ENCODE results near the gene MTMR3.
"Not testable (repeated sequence)": the region's sequence is repeated elsewhere in the genome, so short reads cannot be mapped to it uniquely, and the experiment has no call there.

The MTMR3 gene

DNA sequence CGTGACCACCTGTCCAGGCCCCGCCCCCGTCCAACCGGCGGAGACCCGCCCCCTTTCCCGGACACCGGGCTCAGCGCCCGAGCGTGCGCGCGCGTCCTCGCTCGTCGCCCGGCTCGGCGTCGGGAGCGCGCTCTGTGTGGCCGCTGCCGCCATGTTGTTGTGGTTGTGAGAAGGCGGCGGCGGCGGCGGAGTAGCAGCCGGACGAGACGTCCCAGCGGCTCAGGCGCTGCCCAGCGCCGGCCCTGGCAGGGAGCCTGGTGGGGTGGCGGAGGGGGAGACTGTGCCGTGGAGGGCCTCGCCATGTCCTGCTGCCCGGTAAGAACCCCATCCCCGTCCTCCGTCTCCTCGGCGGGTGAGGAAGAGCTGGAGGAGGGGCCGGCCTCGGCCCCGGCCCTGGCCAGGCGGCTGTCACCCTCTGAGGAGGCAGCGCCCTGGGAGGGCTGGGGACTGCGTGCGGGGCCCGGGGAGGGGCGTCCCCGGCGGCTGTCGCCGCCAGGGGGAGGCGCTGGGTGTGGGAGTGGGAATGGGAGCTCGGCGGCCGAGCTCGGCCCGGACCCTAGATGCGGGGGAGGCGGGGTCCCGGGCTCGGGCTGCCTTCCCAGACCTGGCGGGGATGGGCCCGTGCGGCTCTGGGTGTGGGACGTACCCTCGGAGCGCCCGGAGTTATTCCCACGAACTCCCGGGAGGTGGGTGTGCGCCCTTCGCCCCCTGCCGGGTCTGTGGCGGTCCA is at the start of gene MTMR3:
Gene MTMR3 (plus strand): TSS at position 130 of the 730 bp plus-strand sequence. CDS start 87,886 bp downstream, outside the sequence.
- peak; percentile 63 for DNase-seq (ENCODE audit: low spot score)

DNA sequence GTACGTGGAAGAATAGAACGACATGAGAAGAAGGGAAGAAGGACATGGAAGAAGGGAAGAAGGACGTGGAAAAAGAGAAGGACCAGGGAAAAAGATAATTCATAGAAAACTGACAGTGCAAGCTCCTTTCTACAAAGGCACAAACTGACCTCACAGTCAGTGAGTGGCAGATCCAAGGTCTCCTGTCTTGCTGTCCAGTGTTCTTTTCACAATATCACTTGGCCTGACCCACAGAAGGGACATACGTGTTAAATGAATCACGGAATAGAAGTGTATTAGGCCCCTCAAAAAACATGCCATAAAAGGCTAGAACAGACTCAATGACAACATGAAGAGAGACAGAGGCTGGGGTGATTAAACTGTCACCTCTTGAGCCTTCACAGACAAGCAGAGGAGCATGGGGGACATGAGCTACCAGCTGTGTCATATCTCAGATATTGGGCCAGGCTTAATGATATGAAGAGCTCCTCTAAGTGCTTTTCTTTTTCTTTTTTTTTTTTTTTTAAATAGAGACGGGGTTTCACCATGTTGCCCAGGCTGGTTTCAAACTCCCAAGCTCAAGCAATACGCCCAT is 49.5 kb upstream of the MTMR3 start:
- no peak for DNase-seq (ENCODE audit: low spot score)

DNA sequence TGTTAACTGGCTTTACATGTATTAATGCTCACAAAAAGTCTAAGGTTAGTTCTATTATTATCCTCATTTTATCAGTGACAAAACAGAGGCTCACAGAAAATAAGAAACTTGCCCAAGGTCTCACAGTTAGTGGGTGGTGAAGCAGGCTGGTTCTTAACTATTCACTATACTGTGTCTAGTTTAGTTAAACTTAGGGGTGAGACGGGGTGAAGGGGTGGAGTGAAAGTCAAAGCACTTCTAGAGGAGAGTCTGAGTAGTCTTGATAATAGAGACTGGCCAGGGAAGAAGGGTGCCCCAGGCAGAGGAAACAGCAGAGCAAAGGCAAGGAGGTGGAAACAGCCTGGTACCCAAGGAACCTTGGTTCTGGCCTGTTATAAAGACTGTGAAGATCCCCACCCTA is 48.9 kb upstream of the MTMR3 start:
- DNase-seq (ENCODE audit: low spot score) = no peak

DNA sequence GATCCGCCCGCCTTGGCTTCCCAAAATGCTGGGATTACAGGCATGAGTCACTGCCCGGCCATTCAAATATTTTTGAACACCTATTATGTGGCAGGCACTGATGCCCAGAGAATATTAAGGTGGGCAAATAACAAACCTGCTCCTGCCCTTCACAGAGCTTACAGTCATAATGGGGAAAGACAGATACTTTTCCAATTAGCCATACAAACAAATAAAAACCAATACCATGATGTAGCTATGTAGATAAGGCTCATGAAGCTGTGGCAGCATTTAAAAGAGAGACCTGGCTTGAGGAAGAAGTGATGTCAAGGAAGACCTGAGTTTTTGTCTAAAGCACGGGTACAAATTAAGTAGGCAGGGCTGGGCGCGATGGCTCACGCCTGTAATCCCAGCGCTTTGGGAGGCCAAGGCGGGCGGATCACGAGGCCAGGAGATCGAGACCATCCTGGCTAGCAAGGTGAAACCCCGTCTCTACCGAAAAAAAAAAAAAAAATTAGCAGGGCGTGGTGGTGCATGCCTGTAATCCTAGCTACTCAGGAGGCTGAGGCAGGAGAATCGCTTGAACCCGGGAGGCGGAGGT is 46.1 kb upstream of the MTMR3 start:
- DNase-seq (ENCODE audit: low spot score) = not testable (repeated sequence)

DNA sequence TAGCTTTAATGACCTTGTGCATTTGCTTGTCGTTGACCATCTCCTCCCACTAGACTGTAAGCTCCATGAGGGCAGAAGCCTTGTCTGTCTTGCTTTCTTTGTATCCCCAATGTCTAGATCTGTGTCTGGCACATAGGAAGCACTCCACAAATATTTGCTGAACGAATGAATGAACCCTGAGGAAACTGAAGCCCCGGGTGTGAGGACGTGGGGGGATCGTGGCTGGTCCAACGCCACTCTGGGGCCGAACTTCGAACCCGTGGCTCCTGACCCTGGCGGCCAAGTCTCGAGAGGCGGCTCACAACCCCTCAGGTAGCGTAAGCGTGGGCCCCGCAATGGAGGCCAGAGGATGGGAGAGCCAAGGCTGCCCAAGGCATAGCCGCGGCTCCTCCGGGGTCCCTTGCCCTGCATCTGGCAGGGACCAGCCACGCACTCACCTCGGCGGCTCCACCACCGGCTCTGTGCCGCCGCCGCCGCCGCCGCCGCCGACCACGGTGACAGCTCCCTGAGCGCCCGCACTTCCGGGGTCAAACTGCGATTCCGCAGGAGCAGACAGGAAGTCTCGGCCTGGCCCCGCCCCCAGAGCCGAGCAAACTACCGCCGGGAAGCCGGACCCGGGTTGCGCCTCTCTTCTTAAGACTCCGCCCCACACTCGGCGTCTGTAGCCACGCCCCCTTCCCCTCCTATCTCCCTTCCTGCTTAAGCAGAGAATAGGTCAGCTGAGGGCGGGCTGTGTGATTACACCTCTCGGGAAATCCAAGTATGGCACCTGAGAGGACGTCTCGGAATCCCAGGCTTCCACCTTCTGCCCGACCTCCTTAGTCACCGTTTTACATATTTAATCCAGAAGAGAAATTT is 45.0 kb upstream of the MTMR3 start, which contains the start of gene ASCC2:
Gene ASCC2 (minus strand): TSS at position 534 of the 858 bp plus-strand sequence. CDS start 5,949 bp downstream, outside the sequence.
- DNase-seq (ENCODE audit: low spot score) = peak; percentile 98

DNA sequence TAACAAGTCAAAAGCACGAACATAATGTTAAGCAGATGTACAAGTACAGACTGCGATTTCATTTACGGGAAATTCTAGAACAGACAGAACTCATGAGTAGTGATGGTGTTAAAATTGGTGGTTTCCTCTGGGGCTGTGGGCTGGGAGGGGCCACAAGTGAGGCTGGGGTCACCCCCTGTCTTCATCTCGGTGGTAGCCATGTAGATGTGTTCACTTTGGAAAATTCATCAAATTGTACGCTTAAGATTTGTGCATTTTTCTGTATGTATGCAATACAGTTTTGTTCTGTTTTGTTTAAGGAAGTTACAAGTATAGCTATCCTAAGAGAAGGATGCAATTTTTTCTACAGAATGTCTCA is 44.4 kb upstream of the MTMR3 start:
- DNase-seq (ENCODE audit: low spot score) = no peak

DNA sequence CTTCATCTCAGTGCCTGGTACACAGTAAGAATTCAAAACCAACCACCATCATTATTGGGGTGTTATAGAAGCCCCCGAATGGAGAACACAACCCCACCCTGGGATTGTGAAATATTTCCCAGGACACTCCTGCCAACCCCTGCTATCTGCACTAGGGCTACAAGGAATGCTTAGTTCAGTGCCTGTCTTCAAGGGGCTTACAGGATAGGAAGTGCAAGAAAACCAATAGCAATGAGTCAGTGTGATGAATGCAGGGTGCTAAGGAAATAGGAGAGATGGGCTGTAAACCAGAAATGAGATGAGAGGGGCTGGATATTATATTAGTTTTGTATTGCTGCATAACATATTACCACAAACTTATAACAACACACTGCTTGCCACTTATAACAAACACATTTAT is 43.9 kb upstream of the MTMR3 start:
- no peak for DNase-seq (ENCODE audit: low spot score)

DNA sequence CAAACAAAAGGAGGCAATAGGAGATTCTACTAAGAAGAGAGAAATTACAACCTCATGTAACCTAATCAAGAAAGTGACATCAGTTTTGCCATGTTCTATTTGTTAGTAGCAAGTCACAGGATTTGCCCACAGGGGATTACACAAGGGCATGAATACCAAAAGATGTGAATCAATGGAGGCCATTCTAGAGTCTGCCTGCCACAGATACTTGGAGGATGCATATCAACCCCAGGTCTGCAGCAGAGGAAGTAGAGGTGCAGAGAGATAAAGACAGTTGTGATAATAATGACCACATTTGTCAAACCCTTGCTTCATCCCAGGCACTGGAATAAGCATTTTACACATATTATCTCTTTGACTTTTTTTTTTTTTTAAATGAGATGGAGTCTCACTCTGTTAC is 42.5 kb upstream of the MTMR3 start:
- peak; percentile 39 for DNase-seq (ENCODE audit: low spot score)

DNA sequence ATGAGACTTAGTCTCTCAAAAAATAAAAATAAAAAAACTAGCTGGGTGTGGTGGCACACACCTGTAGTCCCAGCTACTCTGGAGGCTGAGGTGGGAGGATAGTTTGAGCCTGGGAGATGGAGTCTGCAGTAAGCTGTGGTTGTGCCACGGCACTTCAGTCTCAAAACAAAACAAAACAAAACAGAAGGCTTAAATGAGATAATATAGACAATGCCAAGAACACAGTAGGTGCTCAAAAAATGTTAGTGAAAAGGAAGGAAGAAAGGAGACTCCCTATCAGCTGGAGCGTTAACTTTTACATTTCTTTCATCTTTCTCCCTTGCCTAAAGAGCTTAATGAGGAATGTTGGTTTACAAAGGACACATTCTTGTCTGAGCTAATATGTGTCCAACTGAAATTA is 40.8 kb upstream of the MTMR3 start:
- no peak for DNase-seq (ENCODE audit: low spot score)

DNA sequence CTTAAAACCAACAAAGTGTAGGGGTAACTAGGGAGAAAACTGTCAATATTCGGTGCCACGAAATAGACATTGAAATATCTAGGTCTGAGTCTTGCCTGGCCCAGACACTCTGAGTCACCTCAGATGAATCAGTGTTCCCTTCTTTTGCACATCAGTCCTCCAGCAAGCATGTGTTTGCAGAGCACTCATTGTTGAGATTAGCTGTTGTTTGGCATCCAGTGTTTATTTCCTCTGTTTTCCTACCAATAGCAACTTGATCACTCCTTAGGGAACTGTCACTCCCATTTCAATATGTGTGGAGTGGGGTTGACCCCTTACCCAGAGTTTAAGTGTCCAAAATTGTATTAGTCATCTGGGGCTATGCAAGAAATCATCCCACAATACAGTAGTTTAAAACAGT is 40.2 kb upstream of the MTMR3 start:
- peak; percentile 62 for DNase-seq (ENCODE audit: low spot score)

DNA sequence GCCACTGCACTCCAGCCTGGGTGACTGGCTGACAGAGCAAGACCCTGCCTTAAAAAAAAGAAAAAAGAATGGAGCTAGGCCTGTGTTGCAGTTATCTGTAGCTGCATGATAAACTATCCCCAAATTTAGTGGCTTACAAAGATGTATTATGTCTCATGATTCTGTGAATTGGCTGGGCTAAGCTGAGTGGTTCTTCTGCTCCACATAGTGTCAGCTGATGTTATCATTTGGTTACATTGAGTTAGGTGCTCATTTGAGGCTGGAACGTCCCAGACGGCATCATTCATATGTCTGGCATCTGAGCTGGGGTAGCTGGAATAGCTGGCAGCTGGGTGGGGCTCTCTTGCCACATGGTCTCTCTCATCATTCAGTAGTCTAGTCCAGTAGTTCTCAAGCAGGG is 36.7 kb upstream of the MTMR3 start:
- no peak for DNase-seq (ENCODE audit: low spot score)

DNA sequence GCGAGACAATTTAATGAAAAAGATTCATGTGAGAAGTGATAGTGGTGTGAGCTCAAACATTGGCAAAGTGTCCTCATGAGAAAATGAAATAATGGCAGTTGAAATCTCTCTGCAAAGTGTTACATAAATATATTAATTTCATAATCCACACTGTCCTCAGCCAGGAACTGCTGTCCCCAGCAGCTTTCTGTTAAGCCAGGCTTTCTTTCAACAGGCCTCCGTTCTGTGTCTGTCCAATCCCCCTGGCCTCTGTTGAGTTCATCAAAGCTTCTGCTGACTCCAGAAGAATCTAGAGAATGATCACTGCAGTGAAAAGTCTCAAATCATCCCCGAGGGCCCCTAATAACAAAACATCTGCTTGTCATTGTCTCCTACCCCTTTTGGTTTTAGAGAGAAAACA is 34.9 kb upstream of the MTMR3 start:
- no peak for DNase-seq (ENCODE audit: low spot score)

DNA sequence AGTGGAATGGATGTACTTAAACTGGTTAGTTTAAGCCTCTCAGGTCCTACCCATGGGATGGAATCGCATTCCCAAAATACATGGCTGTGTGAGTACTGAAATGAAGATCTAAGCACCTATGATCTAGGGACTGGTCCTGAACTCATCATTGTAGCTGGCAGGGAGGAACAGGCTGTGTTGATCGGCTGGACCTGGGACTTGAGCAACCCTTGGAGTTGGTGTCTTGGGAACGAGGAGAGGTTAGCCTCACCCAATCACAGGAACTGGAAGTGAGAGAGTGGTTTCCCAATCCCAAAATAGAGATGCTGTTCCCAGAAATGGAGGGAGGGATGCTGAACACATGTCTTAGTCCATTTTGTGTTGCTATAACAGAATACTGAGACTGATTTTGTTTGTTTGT is 28.5 kb upstream of the MTMR3 start:
- no peak for DNase-seq (ENCODE audit: low spot score)

DNA sequence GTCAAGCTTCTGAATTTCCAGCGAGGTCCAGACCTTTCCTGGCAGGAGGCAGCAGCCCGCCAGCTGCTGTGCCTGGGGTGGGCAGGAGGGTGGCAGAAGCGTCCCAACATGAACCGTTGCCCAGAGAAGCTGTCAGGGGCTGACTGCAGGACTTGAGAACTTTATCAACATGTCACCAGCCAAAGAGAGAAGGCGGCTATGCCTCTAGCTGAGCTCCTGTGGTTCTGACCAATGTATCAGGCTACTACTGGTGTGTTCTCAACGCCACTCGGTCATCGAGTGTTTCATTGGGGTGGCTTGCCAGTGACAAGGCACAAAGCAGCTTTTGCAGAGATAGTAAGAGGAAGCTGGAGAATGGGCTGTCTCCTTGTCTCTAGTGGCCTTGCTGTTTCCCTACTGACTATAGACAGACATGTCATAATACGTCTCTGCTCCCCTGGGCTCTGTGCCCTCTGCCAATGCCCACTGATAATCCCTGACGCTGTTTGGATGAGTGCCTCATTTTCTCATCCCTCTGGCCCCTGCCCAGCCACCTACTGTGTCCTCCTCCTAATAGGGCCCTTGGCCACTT is 27.3 kb upstream of the MTMR3 start:
- DNase-seq (ENCODE audit: low spot score) = no peak

DNA sequence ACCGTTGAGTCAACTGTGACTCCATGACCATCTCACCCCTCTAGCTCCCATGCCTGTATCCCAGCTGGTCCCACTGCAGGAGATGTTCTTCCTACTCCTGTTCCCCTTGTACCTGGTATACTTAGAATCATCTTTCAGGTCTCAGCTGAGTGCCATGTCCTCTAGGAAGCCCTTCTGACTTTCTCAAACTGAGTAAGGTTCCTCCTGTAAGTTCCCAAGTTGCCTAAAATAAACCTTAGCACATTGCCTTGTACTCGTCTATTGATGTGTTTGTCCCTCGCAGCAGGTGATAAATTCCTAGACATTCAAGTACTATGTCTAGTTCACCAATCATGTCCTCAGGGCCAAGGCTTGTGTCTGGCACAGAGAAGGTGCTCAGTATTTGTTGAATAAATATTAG is 26.5 kb upstream of the MTMR3 start:
- DNase-seq (ENCODE audit: low spot score) = no peak

DNA sequence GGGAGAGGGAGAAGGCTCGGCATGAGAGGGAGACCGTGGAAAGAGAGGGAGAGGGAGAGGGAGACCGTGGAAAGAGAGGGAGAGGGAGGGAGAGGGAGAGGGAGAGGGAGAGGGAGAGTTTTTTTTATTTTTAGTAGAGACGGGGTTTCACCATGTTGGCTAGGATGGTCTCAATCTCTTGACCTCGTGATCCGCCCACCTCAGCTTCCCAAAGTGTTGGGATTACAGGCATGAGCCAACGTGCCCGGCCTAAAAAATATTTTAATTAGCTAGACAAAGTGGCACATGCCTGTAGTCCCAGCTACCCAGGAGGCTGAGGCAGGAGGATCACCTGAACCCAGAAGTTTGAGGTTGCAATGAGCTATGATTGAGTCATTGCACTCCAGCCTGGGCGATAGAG is 23.9 kb upstream of the MTMR3 start:
- DNase-seq (ENCODE audit: low spot score) = not testable (repeated sequence)

DNA sequence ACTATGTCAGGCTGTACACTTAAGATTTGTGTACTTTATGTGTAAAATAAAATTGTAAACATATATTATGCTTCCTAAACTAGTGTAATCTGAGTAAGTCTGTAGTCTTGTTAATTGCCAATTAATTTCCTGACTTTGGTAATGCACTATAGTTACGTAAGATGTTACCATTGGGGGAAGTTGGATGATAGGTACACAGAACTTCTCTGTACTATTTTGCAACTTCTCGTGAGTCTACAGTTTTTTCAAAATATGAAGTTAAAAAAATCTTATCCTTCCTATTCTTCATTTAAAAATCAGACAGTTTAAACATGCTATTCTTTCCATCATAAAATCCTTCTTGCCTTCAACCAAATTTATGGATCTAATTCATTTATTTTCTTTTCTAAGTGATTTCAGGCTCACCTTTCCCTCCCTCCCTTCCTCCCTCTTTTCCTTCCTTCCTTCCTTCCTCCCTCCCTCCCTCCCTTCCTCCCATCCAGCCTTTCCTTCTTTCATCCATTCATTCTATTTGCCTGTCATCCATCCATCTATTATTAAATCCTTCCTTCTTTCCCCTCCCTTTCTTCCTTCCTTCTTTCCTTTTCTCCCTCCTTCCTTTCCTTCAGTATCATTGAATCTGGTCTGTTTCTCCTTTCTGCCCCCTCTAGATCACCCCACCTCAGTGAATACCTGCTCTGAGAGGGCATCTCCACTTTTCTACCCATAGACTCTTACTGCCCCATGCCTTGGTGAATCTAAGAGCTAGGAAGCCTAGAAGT is 22.8 kb upstream of the MTMR3 start:
- DNase-seq (ENCODE audit: low spot score) = no peak

DNA sequence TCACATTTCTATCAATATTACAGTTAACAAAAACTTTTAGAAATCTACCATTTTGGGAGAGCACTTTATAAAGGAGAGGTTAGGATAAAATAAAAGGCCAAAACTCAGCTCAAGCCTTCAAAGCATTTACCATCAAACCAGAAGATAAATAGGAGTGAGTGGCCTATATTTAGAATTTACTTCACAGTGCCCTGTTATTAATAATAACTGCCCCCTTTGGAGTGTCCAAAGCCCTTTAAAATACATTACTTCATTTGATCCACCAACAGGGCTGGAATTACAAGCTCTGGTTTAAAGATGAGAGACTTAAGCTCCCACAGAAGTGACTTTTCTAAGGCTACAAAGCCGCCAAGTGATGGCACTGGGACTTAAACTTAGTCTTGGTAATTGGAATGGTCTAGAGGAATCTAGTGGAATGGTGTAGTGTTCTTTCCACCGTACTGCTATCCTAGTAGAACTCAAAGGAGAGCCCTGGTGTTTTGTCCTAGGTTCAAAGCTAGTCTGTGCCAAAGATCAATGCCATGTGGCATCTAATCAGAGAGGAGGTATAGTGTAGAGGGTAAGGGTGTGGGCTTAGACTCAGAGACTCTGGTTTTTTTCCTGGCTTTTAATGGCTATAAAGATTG is 21.2 kb upstream of the MTMR3 start:
- DNase-seq (ENCODE audit: low spot score) = no peak

DNA sequence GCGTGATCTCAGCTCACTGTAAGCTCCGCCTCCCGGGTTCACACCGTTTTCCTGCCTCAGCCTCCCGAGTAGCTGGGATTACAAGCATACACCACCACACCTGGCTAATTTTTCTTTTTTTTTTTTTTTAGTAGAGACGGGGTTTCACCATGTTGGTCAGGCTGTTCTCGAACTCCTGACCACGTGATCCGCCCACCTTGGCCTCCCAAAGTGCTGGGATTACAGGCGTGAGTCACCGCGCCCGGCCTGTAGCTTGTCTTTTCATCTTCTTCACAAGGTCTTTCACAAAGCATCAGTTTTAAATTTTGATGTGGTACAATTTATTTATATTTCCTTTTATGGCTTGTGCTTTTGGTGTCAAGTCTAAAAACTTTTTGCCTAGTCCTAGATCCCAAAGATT is 17.4 kb upstream of the MTMR3 start:
- DNase-seq (ENCODE audit: low spot score) = not testable (repeated sequence)

DNA sequence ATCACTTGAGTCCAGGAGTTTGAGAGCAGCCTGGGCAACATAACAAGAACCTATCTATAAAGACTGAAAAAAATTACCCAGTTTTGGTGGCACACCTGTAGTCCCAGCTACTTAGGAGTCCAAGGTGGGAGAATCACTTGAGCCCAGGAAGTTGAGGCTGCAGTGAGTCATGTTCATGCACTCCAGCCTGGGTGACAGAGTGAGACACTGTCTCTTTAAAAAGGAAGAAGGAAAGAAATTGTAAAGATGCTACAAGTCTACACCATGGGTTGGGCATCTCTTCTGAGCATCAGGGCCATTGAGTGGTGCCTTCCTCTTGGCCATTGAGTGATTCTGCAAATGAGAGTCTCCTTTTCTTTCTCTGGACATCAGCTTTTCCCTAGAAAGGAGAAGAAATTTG is 15.7 kb upstream of the MTMR3 start:
- no peak for DNase-seq (ENCODE audit: low spot score)

DNA sequence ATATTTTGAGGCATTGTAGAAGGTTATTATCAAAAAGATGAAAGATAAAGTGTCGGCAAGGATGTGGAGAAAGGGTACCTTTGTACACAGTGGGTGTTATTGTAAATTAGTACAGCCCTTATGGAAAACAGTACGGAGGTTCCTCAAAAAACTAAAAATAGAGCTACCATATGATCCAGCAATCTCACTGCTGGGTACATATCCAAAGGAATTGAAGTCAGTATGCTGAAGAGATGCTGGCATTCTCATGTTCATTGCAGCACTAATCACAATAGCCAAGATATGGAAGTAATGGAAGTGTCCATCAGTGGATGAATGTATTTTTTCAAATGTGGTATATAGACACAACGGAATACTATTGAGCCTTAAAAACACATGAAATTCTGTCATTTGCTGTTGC is 15.1 kb upstream of the MTMR3 start:
- DNase-seq (ENCODE audit: low spot score) = no peak
